Right ventricle myocardium superior (tissue), 1 donor: Measurements from ENCODE around the gene YLPM1. TPM values are rescaled to one million over a fixed set of nuclear protein-coding genes. Genes with fewer than 3 reads are reported as not detected.

ENCODE experiments used
- ATAC-seq: fragments of 200-7000 bp; cut with Tn5 transposase; one replicate; pipeline ENCODE4 v1.9.1; 2020; ENCODE audit warnings: mild to moderate bottlenecking; ENCODE audit not compliant: poor library complexity
- DNase-seq: peaks from one replicate; pipeline ENCODE4 v3.0.0-alpha.2; 2020
- intact Hi-C: fragments of 100-400 bp; cut with DNase I; formaldehyde crosslinking; loops from one replicate; pipeline ENCODE4 v1.11.2; 2022
- total RNA-seq: library from RNA; stranded (reverse); fragmentation: NEBNext Ultra II Directional; extraction: Animal tissue kit (Norgen Biotek cat#: 25700); gene quantifications from one replicate; pipeline ENCODE4 v1.2.1, GENCODE V29; 2021
- donor health status: DM: no; HTN: yes; CAD: no; lungs with severe emphysema.

The YLPM1 gene
- total RNA-seq, 1 donor from 2014 or later = 26.6 TPM

DNA sequence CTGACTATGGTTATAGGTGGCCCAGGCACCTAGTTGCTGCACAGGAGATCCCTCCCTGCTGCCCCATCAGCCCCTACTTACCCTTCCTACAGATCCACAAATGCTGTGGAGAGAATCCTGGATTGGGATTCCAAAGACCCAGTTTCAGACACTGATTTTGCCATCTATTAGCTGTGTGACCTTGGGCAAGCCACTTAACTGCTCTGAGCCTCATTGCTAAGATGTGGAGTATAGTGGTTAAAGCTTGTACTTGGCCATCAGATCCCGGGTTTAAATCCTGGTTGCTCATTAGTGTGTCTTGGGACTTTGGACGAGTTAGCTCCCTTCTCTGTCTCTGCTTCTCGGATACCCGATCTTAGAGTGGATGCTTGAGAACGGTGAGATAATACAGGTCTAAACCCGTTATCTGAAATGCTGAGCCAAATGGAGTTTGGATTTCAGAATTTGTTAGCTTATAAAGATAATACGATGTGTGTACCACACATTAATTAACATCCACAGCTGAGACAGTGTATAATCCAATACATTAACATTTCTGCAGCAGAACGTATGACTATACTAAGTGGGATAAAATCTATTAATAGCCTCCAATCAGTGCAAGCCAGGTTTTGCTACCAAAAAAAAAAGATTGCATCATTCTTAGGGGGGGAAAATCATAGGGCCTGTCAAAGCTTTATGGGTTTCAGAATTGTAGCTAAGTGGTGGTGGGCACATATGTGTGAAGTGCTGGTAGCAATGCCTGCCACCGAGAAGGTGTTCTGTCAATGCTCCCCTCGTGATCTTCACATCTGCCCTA lies 96.8 kb downstream of the YLPM1 start:
- ATAC-seq (no peak), DNase-seq (no peak)
- intact Hi-C loops = loop anchor here (5.0 kb wide), 2 partner anchors 42 to 232 kb away; no protein-coding TSS in a partner anchor

- ATAC-seq = peak; percentile 89
- DNase-seq = peak; percentile 95
- intact Hi-C loops = loop anchor here (5.0 kb wide), 2 partner anchors 41 to 231 kb away; no protein-coding TSS in a partner anchor
These were observed 98.0 kb downstream of the YLPM1 start for GRCh38 chr14:74860899-74861733.

GRCh38 chr14:74861734-74862090 lies 98.6 kb downstream of the YLPM1 start:
- intact Hi-C loops = loop anchor here (5.0 kb wide), 2 partner anchors 41 to 231 kb away; no protein-coding TSS in a partner anchor
- no peak for ATAC-seq
- DNase-seq = no peak

GRCh38 chr14:74863274-74863673 lies 100.2 kb downstream of the YLPM1 start:
- ATAC-seq = peak; percentile 11
- no peak for DNase-seq
- intact Hi-C loops = loop anchor here (5.0 kb wide), 2 partner anchors 39 to 229 kb away; no protein-coding TSS in a partner anchor

- intact Hi-C loops = loop anchor here (5.0 kb wide), 2 partner anchors 38 to 228 kb away; no protein-coding TSS in a partner anchor
- ATAC-seq = no peak
- no peak for DNase-seq
These were observed 101.1 kb downstream of the YLPM1 start for GRCh38 chr14:74864198-74864597.

- ATAC-seq (no peak), DNase-seq (no peak)
- intact Hi-C loops = no loop called here
These were observed 102.0 kb downstream of the YLPM1 start for GRCh38 chr14:74865156-74865555.

DNA sequence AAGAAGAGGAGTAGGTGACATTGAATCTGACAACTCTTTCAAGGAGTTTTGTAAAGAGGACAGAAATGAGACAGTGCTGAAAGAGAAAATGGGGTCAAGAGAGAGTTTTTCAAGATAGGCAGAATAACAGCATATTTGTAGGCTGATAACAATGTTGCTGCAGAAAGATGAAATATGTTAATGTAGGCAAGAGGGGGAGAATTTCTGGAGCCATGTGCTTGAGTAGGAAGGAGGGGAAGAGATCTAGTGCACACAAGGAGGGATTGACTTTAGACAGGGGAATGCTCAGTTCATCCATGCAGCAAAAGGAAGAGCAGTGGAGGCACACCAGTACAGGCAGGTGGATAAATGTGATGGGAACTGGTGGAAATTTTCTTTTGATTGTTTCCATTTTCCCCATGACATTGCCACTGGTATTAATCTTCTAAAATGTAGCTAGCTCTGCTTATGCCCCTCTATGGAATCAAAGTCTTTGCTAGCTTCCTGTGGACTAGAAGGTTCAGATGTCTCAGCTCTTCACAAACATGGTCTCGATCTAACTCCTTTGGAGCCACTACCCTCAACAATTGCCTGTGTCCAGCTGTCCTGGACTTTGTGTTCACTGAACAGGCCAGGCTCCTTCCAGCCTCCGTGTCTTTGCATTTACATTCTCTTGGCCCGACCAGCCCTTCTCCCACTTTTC lies 103.7 kb downstream of the YLPM1 start:
- DNase-seq (no peak), ATAC-seq (no peak)
- intact Hi-C loops = no loop called here

DNA sequence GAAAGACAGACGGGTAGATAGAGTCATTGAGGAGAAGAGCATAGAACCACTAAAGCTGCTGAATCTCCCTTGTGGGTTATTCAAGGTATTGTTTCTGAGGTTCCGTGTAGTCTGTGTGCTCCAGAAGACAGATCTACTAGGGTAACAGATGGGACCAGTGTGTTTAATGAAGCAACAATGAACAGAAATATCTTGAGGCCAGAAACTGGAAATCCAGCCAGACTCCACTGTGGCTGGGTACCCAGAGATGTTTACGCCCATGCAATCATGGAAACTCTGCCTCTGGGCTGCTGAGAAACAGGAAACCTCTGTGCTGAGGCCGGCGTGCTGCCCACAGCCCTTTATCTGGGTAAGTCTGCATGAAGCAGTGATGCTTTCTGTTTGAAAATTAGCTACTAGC lies 104.6 kb downstream of the YLPM1 start:
- DNase-seq = peak; percentile 59

GRCh38 chr14:74868739-74869138 lies 105.6 kb downstream of the YLPM1 start:
- intact Hi-C loops = no loop called here
- ATAC-seq (no peak), DNase-seq (no peak)

More for the DNA sequence above, 104.6 kb downstream of the YLPM1 start:
- ATAC-seq = no peak
- intact Hi-C loops = no loop called here

DNA sequence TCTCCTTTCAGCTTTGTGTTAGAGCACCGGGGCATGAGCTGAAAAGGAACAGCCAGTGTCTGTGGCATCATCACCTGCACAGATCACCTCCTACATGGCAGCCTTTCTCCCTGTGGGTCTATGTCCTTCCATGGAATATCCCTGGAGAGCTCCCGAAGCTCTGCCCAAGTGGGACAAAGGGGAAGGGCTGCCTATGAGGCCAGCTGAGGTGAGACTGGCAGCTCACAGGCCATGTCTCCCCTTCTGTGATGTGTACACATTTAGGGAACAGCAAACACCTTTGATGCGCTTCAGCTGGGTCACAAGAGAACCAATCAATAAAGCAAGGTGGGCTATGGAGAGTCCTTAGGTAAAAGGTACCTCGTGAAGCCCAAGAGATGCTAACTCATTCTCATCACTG lies 108.7 kb downstream of the YLPM1 start:
- intact Hi-C loops = no loop called here
- DNase-seq (no peak), ATAC-seq (no peak)

GRCh38 chr14:74875204-74875603 lies 112.1 kb downstream of the YLPM1 start:
- no peak for DNase-seq
- no peak for ATAC-seq
- intact Hi-C loops = no loop called here

- intact Hi-C loops = no loop called here
- DNase-seq = no peak
- no peak for ATAC-seq
These were observed 113.1 kb downstream of the YLPM1 start, which contains the start of gene PROX2 for GRCh38 chr14:74875941-74876913. PROX2 (minus strand) TSS chr14:74876145; CDS start chr14:74863834, 12,311 bp downstream.

- intact Hi-C loops = no loop called here
- DNase-seq = no peak
- no peak for ATAC-seq
These were observed 116.5 kb downstream of the YLPM1 start for GRCh38 chr14:74879427-74880182.

DNA sequence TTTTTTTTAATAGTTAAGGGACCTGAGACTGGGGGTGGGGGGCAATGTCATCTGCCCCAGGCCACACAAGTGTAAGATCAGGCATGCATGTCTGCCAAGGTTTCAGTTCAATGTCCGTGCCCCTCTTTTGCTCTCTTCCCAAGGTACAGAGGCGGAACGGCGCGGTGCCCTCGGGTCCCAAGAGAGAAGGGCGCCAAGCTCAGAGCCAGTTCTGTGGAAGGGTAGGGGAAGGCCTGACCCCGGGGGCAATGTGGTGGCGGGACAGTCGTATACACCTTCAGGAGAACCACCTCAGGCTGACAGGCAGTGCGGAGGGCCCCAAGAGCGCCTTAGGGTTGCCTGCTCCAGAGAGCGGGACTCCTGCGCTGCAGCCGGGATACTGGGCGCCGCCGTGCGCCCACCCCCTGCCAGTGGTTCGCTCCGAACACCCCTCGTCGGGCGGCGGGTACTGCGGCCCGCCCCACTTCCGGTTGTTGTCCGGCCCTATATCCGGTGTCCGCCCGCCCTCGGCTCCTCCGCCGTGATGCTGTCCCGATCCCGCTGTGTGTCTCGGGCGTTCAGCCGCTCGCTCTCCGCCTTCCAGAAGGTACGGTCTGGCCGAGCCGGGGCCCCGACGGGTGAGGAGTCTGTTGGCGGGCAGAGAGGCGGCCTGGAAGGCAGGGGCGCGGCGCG lies 118.5 kb downstream of the YLPM1 start, which contains the start of gene DLST:
Gene DLST, plus strand, starts transcription at position 486 of the 672 bp plus-strand sequence. Its CDS starts 38 bp downstream, at position 524.
- ATAC-seq (peak; percentile 99), DNase-seq (peak; percentile 92)
- intact Hi-C loops = no loop called here

DNA sequence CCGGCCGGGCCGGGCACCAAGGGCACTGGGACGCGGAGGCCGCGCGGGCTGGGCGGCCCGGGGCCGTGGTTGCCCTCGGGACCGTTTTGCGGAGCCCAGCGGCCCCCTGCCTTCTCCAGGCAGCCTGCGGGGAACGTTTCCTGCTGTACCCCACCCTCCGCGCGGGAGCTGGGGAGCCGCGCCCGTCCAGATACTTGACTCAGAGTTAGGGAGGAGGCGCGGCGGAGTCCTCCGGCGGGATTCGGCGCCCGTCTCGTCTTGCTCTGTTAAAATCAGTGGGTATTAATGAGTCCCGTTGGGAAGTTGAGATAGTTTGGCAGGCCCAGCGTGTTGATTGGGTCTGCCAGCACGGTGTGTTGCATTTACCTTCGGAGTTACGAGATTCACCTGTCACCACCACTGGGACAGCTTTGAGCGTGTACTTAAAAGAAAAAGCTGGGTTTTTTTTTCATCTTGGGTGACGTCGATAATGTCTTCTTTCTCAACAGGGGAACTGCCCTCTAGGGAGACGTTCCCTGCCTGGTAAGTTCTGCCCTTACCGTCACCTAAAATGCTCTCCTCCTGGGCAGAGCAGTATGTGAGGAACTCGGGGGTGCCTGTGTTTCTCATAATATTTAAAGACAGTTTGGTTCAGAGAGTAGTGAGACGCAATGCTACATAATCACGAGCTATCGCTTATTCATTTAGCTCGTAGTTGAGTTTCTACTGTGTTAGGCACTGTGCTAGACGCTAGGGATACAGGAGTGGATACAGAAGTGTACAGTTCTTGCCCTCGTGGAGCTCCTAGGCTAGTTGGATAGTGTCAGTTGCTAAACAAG lies 119.2 kb downstream of the YLPM1 start:
- ATAC-seq = peak; percentile 58
- intact Hi-C loops = no loop called here
- peak; percentile 61 for DNase-seq
